Activated CD8-positive, alpha-beta memory T cell treated with anti-CD3 and anti-CD28 coated beads for 24 hours (primary cell): Measurements from ENCODE around the gene MEIS1.

ENCODE experiments used
- DNase-seq: peaks from one replicate; pipeline ENCODE4 v3.0.0-alpha.2; 2020

The MEIS1 gene

DNA sequence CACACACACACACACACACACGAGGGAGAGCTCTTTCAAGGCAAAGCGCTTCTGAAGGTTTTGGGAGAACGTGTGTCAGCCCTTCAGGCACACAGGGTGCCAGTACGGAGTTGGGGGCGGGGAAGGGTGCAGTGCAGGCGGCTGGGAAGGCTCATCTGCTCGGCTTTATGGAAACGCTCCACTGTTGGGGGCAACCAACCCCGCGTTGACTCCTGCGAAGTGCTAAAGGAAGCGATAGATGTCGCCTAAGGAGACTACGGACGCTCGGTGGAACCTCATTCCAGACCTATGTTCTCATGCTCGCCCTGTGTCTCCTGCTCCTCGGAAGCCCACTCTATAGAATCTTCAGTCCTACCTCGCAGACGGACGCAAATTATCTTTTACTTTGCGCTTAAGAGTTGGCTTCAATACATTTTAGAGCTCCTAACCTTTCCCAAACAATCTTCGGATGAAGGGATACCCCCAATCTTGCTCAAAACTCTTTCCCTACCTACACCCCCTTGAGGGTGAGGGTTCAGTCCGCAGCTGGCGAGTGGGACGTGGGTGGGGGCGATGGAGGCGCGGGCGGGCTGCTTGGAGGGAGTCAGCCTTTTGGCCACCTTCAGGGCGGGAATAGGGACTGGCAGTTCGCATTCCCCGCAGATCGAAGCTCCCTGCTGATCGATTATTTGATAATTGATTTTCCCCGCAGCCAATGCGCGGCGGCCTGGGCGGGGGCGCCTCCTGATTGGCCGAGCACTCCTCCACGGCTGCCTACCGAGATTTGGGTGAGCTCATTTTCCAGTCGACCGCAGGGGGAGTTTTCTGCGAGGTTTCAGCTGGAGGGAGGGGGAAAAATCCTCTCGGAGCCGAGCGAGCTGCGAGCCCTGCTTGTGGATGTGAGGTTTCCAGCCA is 1.9 kb upstream of the MEIS1 start:
- DNase-seq = no peak

DNA sequence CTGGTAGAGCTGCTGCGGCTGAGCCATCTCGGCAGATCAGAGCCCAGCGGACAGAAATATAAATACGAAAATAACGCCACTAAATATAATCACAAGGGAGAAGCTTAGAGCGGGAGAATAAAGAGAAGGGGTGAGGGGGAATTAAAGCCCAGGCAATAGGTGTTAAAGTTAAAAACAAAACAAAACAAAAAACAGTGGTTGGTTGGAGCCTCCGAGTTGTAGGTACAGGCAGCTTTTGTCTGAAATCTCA is 1.3 kb upstream of the MEIS1 start:
- no peak for DNase-seq

DNA sequence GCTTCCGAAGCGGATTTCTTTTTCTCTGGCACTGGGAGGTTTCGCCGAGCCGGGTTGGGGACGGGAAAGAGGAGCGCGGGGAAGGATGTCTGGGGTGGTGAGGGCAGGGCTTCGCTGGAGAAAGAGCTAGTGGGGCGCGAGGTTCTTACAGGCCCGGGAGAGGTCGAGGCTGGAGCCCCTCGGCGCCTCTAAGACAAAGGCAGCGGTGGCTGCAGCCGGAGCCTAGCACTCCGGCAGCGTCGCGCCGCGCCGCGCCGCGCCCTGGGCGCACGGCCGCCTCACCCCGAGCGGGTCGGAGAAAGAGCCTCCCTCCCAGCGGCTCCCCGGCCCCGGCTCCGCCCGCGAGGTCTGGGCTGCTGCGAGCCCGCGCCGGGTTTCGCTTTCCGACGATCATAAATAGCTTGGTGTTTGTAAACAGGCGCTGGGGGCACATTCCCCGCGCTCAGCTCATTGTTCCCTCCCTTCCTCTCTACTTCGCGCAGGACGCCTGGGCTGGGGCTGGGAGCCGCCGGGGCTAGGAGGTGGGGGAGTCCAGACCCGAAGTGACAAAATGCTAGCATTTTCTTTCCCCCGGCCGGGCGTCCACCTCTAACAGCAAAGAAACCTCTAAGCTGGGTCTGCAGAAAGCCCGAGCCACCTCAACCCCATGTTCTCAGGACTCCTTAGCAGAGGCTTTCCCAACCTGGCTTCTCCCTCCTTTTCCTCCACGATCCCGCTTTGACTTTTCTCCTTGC is 813 bp upstream of the MEIS1 start:
- no peak for DNase-seq

DNA sequence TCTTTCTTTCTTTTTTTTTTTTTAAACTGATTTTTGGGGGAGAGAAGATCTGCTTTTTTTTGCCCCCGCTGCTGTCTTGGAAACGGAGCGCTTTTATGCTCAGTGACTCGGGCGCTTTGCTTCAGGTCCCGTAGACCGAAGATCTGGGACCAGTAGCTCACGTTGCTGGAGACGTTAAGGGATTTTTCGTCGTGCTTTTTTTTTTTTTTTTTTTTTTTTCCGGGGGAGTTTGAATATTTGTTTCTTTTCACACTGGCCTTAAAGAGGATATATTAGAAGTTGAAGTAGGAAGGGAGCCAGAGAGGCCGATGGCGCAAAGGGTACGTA is 587 bp downstream of the MEIS1 start:
- no peak for DNase-seq

- DNase-seq = no peak
These were observed 1.0 kb downstream of the MEIS1 start for GRCh38 chr2:66435963-66436362.

DNA sequence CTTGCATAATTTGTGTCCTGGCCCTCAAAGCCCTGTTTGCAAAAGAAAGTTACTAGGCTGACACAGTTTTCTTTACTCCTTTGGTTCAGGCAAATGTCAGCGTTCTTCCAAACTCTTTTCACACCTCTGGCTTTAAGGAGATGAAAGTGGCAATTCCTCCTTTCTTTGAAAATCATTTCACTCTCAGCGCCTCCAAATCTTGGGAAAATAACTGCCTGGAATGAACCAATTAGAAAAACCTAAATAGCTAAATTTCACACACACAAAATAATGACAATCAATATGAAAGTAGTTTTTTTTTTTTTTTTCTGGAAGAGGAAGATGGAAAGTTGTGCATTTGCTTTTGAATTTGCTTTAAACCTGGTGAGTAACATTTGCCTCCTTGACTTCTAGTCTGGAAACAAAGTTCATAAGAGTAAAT is 1.7 kb downstream of the MEIS1 start:
- DNase-seq = no peak

DNA sequence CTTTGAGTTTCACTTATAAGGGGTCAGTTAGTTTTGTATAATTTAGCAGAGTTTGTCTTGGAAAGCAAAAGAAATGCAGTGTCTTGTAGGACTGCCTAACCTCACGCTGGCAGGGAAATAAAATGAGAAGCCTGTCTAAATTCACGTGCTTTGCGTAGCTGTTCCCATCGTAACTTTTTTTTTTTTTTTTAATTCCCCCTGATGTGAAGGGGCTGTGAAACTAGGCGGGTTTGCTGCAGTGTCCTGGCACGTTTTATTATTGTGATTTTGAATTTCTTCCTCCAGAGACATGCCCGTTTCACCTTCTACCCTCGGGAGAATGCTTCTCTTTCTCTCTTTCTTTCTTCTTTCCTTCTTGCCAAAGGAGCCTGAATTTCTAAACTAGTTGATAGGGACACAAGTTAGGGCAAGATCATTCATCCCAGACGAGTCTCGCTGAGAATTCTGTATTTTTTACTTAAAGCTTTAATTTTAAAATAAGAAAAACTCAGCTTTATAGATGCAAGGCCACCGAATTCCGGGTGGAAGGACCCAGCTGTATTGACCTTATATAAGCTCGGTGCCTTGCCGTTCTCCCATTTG is 2.3 kb downstream of the MEIS1 start:
- no peak for DNase-seq

DNA sequence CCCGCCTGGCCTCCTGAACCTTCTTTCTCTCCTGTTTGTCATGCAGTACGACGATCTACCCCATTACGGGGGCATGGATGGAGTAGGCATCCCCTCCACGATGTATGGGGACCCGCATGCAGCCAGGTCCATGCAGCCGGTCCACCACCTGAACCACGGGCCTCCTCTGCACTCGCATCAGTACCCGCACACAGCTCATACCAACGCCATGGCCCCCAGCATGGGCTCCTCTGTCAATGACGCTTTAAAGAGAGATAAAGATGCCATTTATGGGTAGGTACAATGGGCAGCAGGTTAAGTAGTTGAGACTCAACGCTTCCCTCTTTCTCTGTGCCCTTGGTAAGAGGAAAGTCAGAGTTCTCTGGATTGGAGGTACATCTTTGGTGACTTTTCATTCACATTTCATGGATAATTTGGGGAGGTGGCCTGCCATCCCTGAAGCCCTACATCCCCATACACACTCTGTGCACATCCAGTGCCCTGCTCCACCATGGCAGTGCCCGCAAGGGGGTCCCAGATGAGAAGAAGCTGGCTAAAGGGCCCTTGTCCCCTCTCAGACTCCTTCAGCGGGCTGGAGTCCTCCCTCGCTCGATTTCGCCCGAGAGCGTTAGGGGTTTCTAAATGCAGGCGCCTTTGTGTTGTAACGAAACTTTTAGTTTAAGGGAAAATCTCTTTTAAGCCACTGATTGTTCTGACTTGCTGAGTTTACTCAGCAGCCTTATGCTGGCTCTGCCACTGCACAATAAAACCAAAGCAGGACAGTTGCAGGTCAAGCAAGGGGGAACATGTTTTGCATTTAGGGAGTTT is 3.0 kb downstream of the MEIS1 start:
- DNase-seq = no peak

- DNase-seq = no peak
These were observed 3.5 kb downstream of the MEIS1 start for GRCh38 chr2:66438498-66438833.

DNA sequence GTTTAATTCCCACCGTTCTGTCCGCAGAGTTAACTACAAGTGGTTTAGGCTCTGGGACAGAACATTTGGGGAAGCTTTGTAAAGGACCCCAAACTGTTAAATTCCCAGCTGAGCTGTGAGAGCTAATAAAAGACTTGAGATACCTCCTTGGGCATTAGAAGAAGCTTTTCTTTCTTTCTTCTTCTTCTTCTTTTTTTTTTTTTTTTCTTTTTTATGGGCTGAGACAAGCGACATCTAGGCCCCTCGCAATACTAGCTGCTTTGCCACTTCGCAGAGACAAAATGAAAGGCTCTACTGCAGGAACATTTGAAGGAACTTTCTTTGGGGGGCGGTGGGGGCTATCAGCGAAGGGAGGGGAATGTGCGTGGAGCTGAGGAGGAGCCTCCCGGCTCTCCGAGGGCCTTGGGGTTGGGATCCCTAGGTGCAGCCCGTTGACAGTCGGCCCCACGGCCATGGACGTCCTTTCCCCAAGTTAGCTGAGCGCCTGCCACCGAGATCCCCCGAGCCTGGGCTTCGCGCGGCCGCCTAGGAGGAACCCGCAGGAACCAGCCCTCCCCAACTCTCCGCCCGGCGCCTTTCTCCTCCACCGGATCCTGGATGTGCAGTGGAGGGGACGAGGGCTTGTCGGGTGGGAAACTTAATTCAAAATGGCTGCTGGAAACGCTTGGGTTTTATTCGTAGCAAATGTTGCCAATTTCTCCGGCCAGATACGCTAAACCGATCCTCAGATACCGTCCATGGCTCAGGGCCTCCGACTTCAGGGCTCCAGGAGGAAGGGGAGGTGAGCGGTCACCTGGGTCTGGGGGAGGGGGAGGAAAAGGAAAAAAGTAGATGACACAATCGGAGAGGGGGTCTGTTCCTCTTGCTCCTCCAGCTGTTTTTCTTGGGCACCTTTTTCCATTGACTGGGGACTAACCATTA is 4.2 kb downstream of the MEIS1 start:
- DNase-seq = no peak

GRCh38 chr2:66439812-66440542 is 5.1 kb downstream of the MEIS1 start:
- DNase-seq = no peak

DNA sequence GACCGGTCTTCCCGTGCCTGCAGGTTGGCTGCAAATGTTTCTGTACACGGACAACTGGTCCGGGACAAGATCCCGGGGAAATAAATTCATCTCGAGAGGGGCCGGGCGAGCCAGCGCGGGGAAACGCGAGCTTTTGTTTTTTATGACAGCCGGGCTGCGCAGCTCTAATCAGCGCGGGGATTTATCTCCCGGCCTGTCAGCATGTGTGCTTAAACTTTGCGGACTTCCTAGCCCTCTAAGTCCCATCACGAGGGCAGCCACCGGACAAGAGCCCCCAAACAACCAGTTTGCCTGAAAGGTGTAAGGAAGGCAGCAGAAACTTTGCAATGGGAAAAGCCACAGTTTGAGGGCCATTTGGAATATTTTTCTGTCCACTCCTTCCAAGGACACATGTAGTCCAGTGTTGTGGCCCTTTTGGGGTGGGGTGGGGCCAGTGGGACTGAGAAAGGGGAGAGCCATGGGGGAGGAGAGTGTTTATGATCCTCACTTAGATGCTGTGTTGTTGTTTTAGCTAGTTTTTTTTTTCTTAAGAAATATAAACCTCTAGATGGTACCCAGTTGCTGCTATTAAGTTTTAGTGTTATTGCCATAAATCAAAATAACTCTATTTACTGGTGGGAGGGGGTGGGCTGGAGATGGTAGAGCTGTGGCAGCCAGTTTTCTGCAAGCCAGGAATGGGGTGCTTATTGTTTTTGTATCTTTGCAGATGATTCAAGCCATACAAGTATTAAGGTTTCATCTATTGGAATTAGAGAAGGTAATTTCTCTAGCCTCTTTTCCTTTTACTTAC is 6.0 kb downstream of the MEIS1 start:
- DNase-seq = no peak

GRCh38 chr2:66441581-66442320 is 6.8 kb downstream of the MEIS1 start:
- DNase-seq = no peak

DNA sequence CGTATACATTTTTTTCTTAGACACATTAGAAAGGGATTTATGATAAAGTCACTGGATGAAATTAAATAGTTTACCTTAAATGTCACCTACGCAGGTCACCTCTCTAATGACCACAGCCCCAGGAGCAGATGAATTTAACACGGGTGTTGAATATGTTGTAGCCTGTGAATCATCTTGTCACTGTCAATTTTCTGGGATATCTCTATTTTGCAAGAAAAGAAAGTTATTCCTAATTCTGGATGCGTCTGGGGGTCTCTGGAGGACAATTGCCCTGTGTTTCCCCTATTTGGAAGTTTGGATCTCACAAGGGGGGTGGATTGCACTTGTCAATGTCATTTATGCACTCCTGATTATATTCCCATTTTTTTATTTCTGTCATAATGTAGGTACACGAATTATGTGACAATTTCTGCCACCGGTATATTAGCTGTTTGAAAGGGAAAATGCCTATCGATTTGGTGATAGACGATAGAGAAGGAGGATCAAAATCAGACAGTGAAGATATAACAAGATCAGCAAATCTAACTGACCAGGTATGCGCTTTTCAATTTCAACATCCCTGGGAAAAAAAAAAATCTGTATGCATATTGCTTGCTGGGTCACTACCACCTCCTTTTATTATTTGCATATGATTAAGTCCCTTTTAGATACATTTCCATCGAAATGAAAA is 7.7 kb downstream of the MEIS1 start:
- DNase-seq = no peak

DNA sequence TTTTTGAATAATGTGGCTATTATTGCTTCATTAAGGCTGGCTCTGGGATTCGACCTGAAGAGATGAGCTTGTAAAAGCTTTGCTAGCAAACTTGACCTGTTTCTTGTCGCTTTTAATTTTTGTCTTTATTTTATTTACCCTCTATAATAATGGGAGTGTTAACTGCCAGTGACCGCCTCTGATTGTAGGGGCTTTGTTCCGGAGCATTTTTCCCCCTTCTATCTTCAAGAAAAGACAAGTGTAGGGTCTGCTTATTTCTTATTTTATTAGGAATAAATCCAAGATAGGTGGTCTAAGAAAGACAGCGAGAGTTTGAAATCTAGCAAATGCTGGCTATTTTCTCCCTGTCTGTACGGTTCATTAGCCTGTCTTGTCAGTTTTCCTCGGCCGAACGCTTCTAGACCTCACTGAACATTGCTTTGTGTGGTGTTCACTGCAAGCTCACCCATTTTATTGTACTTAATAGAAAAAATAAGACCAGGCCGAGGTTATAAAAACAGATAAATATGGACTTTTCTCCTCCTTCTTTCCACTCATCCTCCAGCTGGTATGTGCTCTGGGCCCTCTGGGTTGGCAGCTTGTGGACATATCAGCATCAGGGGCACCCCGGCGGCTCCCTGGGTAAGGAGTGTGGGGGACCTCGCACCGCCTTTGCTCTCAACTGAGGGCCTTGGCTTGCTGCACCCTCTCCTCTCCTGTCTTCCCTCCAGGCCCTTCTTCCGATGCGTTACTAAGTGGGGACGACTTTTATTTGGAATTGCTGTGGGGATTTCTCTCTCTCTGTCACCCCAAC is 8.5 kb downstream of the MEIS1 start:
- no peak for DNase-seq

DNA sequence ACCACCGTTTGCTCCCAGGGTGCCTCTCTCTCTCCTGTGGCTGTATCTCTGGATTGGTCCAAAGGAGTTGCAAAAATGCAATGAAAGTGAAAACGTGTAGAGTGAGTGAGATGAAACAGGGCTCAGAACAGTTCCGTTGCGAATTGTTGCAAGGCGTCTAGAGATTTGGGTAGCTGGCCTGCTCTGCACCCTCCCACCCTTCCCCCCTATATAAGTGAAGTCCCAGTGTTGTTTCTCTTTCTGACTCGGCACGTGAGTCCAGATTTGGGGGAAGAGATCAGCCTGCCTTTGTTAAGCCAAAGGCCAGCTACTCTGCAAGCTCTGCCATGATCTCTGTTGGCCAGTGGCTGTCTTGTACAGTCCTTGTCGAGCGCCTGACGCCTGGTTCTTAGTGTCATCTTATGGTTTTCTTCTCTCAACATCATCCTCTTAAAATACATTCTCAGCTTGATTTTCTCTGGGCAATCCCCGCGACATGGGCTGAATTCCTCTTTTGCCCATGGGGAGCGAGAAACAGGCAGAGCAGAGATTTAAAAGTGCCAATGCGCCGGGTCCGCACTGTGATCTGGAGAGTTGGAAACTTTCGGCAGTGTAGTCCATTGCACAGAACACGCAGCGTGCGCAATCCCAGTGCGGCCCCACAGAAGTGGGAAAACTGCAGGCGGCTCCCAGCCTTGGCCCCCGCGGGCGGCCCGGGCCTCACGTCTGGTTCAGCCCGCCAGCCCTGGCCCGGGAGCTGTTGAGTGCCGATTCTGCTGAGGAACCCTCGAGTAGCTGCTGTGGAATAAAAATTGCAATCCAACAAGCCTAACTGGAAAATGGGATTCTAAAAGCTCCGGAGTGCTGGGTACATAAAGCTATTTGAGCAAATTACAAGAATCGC is 9.3 kb downstream of the MEIS1 start:
- no peak for DNase-seq

DNA sequence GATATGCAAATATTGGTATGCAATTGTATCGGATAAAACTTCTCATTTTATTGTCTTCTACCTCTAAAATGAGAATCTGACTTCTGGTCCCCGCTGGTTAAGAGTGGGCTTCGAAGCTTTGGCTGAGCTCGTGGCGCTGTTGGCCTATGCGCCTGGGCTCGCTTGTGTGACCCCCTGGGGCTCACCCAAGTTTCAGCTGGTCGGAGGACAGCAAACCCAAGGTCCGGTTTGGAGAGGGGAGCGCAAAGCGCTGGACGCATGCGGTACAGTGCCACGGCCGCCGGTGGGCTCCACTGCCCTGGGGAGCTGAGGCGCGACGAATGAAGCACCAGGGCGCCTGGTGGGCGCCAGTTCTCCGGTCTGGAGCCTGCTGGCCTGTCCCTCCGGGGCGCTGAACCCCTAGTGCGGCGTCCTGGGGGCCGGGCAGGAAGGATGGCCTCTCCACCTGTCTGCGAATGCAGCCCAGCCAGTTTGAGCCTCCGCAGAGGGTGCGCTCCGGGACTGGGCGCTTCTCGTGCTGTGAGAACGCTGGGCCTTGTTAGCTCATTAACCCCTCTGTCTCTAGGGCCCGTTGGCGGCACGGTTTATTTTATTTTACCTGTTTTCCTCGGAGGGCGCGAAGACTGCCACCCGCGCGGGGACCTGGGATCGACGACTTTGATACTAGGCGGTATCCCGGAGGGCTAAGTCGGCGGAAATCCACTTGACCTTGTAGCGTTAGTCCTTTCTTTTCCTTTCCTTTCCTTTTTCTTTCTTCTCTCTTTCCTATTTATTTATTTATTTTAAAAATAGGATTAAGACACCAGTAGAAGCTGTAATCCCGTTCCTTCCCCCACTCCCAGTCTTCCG is 10.4 kb downstream of the MEIS1 start:
- DNase-seq = no peak
